ENCODE results near the gene SPOCK1. TPM values are rescaled to one million over a fixed set of nuclear protein-coding genes. Genes with fewer than 3 reads are reported as not detected.

The SPOCK1 gene
- total and polyA plus RNA-seq, 9 of the 15 experiments (the other 6 are each of a cell fraction or from before 2014, with no cell fraction given), result 0.01 to 0.35 (median 0.04) TPM; not detected in 6

DNA sequence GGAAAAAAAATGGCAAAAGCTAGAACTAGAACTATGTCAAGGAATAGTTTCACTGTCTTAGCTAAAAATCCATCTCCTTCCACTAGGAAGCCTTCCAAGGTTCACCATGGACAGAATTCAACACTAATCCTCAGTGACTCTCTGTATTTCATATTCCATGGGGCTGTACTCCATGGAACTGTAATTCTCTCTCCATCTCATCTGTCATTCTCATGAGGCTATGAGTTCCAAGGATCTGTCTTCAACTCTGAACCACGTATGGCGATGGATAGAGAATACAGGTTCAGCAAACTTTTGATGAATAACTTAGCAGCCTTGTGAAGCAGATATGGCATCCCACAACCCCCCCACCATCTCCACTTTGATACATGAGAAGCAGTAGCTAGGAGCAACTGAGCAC lies 184.0 kb downstream of the SPOCK1 start:
- no TSS peak for BruUV-seq (replicated peaks)
- TF ChIP-seq NELFE (IDR thresholded peaks at IDR 0.05; ENCODE audit: insufficient read depth, insufficient read length) (no peak), YY1 (IDR thresholded peaks at IDR 0.05; ENCODE audit: borderline replicate concordance in 1 of 3, control insufficient read depth in 1 of 3, extremely low read depth in 1 of 3, insufficient read depth in 3 of 3, insufficient read length in 1 of 3, insufficient replicate concordance in 2 of 3, low read depth in 1 of 3, low read length in 2 of 3) (no peak), HLTF (IDR thresholded peaks at IDR 0.05) (no peak), BRF2 (IDR thresholded peaks at IDR 0.05; ENCODE audit: borderline replicate concordance, insufficient read depth, insufficient read length) (no peak), TRIM28 (IDR thresholded peaks at IDR 0.05) (no peak), RBM39 (optimal IDR thresholded peaks at IDR 0.05; ENCODE audit: low read depth, low read length) (no peak), FUS (optimal IDR thresholded peaks at IDR 0.05; ENCODE audit: low read depth, low read length) (no peak), FOS (IDR thresholded peaks at IDR 0.05; ENCODE audit: extremely low read depth, insufficient read length) (no peak), IRF1 (CRISPR knock-in tag; IDR thresholded peaks at IDR 0.05; ENCODE audit: borderline replicate concordance) (no peak), NCOR1 (IDR thresholded peaks at IDR 0.05) (no peak), TOE1 (IDR thresholded peaks at IDR 0.05; ENCODE audit: borderline replicate concordance) (no peak), TOE1 (CRISPR knock-in tag; IDR thresholded peaks at IDR 0.05; ENCODE audit: borderline replicate concordance, low read depth) (no peak)
- TF ChIP-seq, protein P1, sequence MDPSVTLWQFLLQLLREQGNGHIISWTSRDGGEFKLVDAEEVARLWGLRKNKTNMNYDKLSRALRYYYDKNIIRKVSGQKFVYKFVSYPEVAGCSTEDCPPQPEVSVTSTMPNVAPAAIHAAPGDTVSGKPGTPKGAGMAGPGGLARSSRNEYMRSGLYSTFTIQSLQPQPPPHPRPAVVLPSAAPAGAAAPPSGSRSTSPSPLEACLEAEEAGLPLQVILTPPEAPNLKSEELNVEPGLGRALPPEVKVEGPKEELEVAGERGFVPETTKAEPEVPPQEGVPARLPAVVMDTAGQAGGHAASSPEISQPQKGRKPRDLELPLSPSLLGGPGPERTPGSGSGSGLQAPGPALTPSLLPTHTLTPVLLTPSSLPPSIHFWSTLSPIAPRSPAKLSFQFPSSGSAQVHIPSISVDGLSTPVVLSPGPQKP (CRISPR knock-in tag; IDR thresholded peaks at IDR 0.05), result no peak
- TF ChIP-seq, protein P2, sequence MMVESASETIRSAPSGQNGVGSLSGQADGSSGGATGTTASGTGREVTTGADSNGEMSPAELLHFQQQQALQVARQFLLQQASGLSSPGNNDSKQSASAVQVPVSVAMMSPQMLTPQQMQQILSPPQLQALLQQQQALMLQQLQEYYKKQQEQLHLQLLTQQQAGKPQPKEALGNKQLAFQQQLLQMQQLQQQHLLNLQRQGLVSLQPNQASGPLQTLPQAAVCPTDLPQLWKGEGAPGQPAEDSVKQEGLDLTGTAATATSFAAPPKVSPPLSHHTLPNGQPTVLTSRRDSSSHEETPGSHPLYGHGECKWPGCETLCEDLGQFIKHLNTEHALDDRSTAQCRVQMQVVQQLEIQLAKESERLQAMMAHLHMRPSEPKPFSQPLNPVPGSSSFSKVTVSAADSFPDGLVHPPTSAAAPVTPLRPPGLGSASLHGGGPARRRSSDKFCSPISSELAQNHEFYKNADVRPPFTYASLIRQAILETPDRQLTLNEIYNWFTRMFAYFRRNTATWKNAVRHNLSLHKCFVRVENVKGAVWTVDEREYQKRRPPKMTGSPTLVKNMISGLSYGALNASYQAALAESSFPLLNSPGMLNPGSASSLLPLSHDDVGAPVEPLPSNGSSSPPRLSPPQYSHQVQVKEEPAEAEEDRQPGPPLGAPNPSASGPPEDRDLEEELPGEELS (CRISPR knock-in tag; IDR thresholded peaks at IDR 0.05; ENCODE audit: borderline replicate concordance), result no peak
- TF ChIP-seq, protein P3, sequence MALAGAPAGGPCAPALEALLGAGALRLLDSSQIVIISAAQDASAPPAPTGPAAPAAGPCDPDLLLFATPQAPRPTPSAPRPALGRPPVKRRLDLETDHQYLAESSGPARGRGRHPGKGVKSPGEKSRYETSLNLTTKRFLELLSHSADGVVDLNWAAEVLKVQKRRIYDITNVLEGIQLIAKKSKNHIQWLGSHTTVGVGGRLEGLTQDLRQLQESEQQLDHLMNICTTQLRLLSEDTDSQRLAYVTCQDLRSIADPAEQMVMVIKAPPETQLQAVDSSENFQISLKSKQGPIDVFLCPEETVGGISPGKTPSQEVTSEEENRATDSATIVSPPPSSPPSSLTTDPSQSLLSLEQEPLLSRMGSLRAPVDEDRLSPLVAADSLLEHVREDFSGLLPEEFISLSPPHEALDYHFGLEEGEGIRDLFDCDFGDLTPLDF (CRISPR knock-in tag; IDR thresholded peaks at IDR 0.05), result no peak

More for the DNA sequence above, 184.0 kb downstream of the SPOCK1 start:
- CTCF ChIA-PET (ENCODE audit: low intra/inter-chr PET ratio), result no interaction called here
- Histone ChIP-seq H3K4me2 (ENCODE audit: insufficient read depth, low read length) (no peak overlapping the region), H2AFZ (ENCODE audit: low read depth, low read length) (no peak overlapping the region), H3K4me3 (no peak overlapping the region), H3K27me3 (ENCODE audit: control insufficient read depth in 2 of 2, insufficient read depth in 2 of 2, low read length in 2 of 2) (no peaks in the 10 kb centered on the region), H3K9ac (ENCODE audit: insufficient read depth in 1 of 2, low read depth in 2 of 2, low read length in 2 of 2) (no peak overlapping the region), H4K20me1 (replicated peaks; ENCODE audit: control insufficient read depth, insufficient read depth, low read length) (no peaks in the 10 kb centered on the region), H3K9me3 (replicated peaks; ENCODE audit: control insufficient read depth, insufficient read depth, low read depth, low read length) (no peaks in the 10 kb centered on the region), H3K4me1 (replicated peaks in 1 of 2; ENCODE audit: control insufficient read depth in 2 of 2, insufficient read depth in 2 of 2, low read length in 2 of 2) (no peaks in the 10 kb centered on the region), H3K27ac (ENCODE audit: extremely low read depth, low read depth, low read length) (no peak overlapping the region), H3K79me2 (ENCODE audit: control insufficient read depth, insufficient read depth, low read length) (no peaks in the 10 kb centered on the region), H3K36me3 (ENCODE audit: control insufficient read depth, insufficient read depth, low read length) (no peaks in the 10 kb centered on the region), H3K9me1 (ENCODE audit: control insufficient read depth, insufficient read depth, low read length) (no peaks in the 10 kb centered on the region)
- FAIRE-seq (no peak), ATAC-seq (no peak), DNase-seq (ENCODE audit: extremely low read depth in 1 of 4, low spot score in 3 of 4) (no peak)
- 0% methylated on average over 2 of the region's 2 CpGs for WGBS (ENCODE audit: insufficient coverage, low coverage, missing lambda C conversion rate)
- intact Hi-C loops (cut with micrococcal nuclease) (no loop called here), in situ Hi-C loops (cut with MboI) (no loop called here)
- POLR2A ChIA-PET, result no interaction called here
